Measurements from ENCODE around the gene ATP2B2. TPM values are rescaled to one million over a fixed set of nuclear protein-coding genes. Genes with fewer than 3 reads are reported as not detected.

Gene ATP2B2
- total RNA-seq, 1 donor from 2014 or later: 0.09 TPM

GRCh38 chr3:10529809-10530208 lies 24.4 kb upstream of the ATP2B2 start:
- ATAC-seq: no peak
- Histone ChIP-seq H3K36me3 (no peaks in the 10 kb centered on the region), H3K4me1 (no peaks in the 10 kb centered on the region), H3K27me3 (ENCODE audit: low read depth) (peaks cover 8% of the 10 kb centered on the region), H3K4me3 (no peak overlapping the region), H3K9me3 (no peaks in the 10 kb centered on the region), H3K27ac (no peak overlapping the region)
- no peak for TF ChIP-seq CTCF (IDR thresholded peaks at IDR 0.05)
- intact Hi-C loops (cut with DNase I): no loop called here
- DNase-seq: no peak

DNA sequence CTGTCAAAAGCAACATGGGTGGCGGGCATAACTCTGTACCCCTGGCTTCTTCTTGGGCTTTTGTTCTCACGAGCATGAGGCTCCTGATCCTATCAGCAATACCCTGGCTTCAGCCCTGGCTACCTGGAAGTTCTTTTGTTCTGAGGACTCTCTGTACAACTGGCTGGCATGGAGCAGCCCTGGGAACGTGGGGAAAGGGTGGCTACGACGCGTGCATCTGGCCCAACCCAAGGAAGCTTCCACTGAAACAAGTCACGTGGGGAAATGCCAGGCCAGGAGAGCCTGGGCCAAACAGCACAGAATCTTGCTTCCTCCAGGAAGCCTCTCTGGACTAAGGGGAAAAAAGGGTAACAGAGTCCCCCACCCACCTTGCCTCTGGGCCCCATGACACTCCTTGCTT lies 22.7 kb upstream of the ATP2B2 start:
- ATAC-seq: no peak
- Histone ChIP-seq H3K4me3 (no peak overlapping the region), H3K27ac (no peak overlapping the region), H3K27me3 (ENCODE audit: low read depth) (peaks cover 19% of the 10 kb centered on the region), H3K4me1 (no peaks in the 10 kb centered on the region), H3K9me3 (no peaks in the 10 kb centered on the region), H3K36me3 (no peaks in the 10 kb centered on the region)
- no peak for TF ChIP-seq CTCF (IDR thresholded peaks at IDR 0.05)
- no peak for DNase-seq
- intact Hi-C loops (cut with DNase I): no loop called here

DNA sequence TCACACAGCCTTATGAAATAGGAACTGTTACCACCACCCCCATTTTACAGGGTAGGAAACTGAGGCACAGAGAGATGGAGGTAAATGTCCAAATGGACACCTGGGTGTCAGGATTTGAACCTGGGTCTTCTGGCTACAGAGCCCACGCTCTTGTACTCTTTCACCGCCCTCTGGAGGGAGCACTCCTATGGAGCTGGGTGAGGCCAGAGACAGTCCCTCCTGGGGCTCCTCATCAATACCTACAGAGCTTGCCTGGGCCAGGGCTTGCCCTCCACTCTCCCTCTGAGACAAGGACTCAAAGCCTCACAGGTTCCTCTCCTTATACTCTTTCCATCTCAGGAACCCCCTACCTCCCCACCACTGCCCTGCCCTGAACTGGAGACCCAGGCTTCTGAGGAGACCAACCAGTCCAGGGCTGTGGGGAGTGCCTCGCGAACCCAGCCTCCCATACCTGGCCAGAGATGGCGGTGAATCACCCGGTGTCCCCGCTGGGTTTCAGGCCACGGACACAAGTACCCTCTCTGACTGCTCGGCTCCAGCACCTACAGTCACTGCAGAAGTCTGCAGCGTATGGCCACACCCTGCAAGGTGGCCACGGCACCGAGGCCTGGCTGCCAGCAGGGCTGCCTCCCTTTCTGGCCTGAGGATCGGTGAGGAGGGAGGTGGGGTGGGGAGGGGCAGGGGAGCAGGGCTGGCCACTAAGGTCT lies 22.1 kb upstream of the ATP2B2 start:
- intact Hi-C loops (cut with DNase I): no loop called here
- Histone ChIP-seq H3K4me1 (no peaks in the 10 kb centered on the region), H3K36me3 (no peaks in the 10 kb centered on the region), H3K4me3 (no peak overlapping the region), H3K27me3 (ENCODE audit: low read depth) (peaks cover 25% of the 10 kb centered on the region), H3K27ac (no peak overlapping the region), H3K9me3 (no peaks in the 10 kb centered on the region)
- ATAC-seq: peak in 1 of 2 donors; percentile 18
- DNase-seq: no peak
- no peak for TF ChIP-seq CTCF (IDR thresholded peaks at IDR 0.05)

DNA sequence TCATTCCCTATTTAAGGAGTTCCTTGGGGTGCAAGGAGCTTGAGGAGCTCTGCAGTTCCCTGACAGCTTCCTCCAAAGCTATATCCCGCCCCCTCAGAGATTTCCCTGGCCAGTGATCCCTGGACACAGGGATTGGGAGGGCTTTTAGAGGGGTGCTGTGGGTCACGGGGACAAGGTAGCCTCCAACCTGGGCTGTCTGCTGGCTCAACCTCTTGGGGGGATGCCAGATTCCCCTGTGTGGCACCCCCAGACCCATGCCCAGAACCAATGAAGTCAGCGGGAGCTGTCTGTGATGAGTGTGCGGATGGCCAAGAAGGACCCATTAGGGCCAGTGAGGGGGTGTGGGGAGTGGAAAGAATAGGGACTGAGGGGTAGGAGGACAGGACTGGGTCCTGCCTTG lies 21.0 kb upstream of the ATP2B2 start:
- DNase-seq (no peak), ATAC-seq (no peak)
- H3K4me3 ChIP-seq: no peak overlapping the region
- no peak overlapping the region for H3K27ac ChIP-seq
- H3K27me3 ChIP-seq (ENCODE audit: low read depth): peaks cover 25% of the 10 kb centered on the region
- no peaks in the 10 kb centered on the region for H3K9me3 ChIP-seq
- no peak for TF ChIP-seq CTCF (IDR thresholded peaks at IDR 0.05)
- intact Hi-C loops (cut with DNase I): no loop called here
- no peaks in the 10 kb centered on the region for H3K4me1 ChIP-seq
- no peaks in the 10 kb centered on the region for H3K36me3 ChIP-seq

- Histone ChIP-seq H3K4me3 (no peak overlapping the region), H3K27ac (no peak overlapping the region), H3K27me3 (ENCODE audit: low read depth) (peaks cover 25% of the 10 kb centered on the region), H3K4me1 (no peaks in the 10 kb centered on the region), H3K36me3 (no peaks in the 10 kb centered on the region), H3K9me3 (no peaks in the 10 kb centered on the region)
- intact Hi-C loops (cut with DNase I): no loop called here
- TF ChIP-seq CTCF (IDR thresholded peaks at IDR 0.05): no peak
- no peak for ATAC-seq
- DNase-seq: no peak
Measured at GRCh38 chr3:10524799-10525301, 19.5 kb upstream of the ATP2B2 start.
